HG03139 (cell line): ENCODE measurements around the gene FOXD1.
"Not testable (repeated sequence)": the region's sequence is repeated elsewhere in the genome, so short reads cannot be mapped to it uniquely, and the experiment has no call there.

Source experiments
- ATAC-seq: cut with Tn5 transposase; IDR thresholded peaks from one replicate; pipeline ENCODE4 v1.9.1; 2021; ENCODE audit not compliant: unreplicated experiment

FOXD1 gene

DNA sequence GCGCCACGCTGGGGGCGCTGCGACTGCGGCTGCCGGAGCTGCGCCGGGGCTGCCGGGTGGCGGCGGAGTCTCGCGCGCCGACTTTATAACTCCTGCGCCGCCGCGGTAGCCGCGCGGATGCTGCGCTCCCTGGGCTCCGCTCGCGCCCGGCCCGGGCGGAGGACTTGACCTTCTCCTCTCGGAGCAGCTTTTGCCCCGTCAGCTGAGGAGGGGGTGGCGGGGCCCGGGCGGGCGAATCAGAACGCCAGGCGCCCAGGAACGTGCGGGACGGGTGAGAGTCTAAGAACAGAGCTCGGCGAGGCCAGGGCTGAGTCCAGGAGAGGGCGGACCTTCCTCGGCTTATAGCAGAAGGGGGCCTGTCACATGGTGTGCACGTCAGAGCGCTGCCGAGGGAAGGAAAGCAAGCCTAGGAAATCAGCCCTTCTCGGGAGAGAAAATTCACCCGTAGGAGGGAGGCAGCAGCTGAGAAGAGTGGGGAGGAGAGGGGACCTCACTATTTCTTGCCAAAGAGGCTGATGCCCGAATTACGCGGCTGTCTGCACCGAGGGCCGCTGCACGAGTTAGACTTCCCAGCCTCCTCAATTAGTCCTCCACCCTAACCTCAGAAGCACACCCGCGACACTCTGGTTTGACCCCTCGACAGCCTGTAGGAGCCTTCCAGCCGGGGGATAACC is at the start of gene FOXD1:
Gene FOXD1 (minus strand): TSS at position 315 of the 674 bp plus-strand sequence. CDS start 415 bp downstream, outside the sequence.
- no peak for ATAC-seq

DNA sequence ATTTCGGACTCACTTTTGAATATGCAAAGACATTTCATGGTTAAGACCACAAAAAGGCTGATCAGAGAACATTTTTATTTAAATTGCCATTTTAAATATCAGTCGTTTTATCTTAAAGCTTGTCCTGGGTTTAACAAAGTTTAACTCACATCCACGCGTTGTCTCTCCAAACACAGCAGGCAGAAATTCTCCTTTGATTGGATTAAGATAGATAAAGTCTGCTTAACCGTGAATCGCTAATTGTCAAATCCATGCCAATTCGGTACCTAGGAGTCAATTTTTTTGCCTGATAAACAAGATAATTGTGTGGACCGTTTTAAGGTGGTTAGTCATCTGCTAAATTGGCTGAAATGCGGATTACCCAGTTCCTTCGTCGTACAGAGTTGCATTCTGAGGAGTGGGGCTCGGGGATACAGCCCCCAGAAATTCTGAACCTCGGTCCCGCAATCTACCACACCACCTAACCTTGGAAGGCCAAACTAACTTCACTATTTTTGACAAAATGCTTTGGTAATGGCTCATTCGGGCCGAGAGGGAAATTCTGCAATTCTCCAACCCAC is 49.0 kb upstream of the FOXD1 start:
- ATAC-seq: no peak

DNA sequence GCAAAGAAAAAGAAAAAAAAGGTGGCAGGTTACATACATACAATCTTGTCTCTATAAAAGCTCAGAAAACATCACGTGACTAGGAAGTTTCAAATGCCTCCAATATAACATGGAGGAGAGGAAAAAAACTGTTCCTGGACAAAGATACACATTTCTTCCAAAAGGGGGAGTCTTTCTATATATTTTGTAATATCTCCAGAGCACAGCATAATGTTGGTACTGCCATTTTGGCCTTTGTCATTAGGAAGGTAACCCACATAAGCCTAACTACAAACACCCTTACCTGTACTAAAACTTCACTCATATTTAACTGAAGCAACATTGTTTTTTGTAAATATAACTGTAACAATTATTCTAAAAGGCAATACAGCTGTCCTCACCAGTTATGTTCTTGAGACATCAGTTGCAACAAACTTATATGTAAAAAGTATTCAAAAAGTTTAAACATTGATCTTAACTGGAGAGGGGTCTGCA is 48.4 kb upstream of the FOXD1 start:
- ATAC-seq: no peak

DNA sequence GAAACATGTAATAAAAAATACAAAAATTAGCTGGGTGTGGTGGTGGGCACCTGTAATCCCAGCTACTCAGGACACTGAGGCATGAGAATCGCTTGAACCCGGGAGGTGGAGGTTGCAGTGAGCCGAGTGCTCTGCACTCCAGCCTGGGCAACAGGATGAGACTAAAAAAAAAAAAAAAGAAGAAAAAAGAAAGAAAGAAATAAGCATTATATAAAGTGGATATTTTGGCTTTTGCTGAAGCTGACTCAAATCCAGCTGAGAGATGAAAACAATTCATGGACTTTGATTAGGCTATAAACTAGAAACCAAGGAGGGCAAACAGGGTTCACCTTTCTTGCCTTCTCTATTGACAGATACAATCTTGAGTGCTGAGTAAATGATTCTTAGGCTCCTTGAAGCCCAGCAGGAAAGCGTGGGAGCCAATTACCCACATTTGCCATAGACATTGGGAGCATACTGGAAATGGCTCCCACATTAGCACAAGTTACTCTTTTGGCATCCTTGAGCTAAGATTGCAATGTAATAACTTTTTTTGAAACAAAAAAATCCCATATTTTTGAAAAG is 47.3 kb upstream of the FOXD1 start:
- no peak for ATAC-seq

DNA sequence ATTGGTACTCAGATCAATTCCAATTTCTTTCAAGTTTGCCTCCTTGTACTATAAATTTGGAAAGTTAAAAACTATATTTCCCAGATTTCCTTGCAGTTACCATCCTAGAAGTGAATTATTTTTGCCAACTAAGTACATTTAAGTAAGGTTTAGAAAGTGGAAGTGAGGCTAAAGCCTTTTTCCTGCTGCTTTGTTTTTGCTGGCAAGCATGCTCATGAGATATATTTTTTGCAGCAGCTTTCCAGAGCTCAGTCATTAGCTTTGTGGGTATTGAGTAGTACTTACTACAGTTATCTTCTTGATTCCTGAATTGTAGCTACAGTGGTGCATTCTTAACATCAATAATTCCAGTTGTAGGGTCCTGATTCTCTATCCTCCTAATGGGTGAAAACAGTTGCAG is 46.1 kb upstream of the FOXD1 start:
- ATAC-seq: no peak

DNA sequence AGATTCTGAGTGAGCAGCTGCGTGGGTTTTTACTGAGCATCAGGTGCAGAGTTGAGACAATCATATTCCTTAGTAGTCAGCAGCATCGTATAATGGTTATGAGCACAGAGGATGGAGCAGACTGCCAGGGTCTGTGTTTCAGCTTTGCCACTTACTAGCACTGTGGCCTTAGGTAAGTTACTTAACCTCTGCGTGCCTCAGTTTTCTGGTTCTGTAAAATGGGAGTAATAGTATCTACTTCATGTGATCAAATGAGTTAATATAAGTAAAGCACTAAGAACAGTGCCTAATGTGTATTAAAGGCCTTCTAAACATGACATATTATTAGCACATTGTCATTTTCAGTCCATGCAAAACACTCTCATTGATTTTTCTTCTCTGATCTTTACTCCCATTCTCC is 44.8 kb upstream of the FOXD1 start:
- no peak for ATAC-seq

DNA sequence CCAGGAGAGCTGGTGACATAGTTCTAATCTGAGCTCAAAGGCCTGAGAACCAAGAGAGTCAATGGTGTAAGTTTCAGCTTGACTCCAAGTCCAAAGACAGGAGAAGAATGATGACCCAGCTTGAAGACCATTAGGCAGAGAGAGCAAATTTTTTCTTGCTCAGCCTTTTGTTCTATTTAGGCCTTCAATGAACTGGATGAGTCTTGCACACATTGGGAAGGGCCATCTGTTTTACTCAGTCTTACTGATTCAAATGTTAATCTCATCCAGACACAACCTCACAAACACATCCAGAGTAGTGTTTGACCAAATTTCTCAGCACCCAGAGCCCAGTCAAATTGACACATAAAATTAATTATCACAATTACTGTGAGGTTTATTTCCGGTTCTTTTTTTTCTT is 42.6 kb upstream of the FOXD1 start:
- no peak for ATAC-seq

DNA sequence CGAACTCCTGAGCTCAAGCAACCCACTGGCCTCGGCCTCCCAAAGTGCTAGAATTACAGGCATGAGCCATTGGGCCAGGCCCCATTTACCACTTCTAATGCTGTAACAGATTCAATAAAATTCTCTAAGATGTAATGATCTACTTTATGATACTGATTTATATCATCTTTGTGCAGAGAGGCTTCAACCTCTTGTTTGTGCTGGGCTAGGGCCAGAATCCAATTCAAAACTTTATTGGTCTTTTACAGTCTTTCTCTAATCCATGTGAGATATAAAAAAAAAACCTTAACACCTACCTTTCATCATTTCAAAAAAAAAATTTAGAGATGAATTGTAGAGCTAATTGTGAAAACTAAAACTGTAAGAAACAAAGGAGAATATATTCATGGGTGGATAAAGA is 41.5 kb upstream of the FOXD1 start:
- ATAC-seq: no peak

DNA sequence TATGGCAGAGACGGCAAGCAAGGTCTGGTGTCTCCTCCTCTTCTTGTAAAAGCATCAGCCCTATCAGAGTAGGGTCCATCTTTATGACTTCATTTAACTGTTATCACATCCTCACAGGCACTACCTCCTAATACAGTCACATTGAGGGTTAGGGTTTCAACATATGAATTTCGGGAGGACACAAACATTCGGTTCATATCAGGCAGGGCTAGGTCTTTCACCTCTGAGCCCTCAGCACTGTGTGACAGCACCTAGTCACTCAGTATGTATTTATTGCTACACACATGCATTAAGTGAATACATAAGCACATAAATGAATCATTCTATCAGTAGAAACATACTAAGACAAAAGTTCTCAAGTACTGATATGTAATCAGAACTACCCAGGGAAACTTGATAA is 40.2 kb upstream of the FOXD1 start:
- no peak for ATAC-seq

DNA sequence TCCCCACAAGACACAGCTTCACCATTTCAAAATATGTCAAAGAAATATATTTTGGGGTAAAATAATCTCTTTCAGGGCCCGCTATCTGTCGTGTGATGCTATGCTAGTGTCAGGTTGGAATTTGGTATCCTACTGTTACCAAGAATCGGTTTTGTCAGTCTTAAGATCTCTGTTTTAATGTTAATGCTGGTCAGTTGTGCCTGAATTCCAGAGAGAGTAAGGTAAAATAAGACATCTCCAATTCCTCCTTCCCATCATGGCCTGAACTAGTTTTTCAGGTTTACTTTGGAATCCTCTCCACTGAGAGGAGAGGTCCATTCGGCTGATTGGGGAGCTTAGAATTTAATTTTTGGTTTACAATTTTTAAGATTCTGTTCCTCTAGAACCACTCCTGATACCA is 39.2 kb upstream of the FOXD1 start:
- ATAC-seq: no peak

DNA sequence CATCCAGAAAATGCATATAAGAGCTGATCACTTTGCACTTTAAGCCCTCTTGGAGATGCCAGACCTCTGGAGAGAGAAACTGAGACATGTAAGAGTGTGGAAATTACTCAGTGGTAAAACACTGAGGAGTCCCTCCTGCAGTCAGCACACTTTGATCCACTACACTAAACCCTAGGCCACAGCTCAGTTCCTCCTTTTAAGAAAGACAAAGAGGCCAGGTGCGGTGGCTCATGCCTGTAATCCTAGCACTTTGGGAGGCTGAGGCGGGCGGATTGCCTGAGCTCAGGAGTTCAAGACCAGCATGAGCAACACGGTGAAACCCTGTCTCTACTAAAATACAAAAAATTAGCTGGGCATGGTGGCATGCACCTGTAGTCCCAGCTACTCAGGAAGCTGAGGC is 38.7 kb upstream of the FOXD1 start:
- not testable (repeated sequence) for ATAC-seq

DNA sequence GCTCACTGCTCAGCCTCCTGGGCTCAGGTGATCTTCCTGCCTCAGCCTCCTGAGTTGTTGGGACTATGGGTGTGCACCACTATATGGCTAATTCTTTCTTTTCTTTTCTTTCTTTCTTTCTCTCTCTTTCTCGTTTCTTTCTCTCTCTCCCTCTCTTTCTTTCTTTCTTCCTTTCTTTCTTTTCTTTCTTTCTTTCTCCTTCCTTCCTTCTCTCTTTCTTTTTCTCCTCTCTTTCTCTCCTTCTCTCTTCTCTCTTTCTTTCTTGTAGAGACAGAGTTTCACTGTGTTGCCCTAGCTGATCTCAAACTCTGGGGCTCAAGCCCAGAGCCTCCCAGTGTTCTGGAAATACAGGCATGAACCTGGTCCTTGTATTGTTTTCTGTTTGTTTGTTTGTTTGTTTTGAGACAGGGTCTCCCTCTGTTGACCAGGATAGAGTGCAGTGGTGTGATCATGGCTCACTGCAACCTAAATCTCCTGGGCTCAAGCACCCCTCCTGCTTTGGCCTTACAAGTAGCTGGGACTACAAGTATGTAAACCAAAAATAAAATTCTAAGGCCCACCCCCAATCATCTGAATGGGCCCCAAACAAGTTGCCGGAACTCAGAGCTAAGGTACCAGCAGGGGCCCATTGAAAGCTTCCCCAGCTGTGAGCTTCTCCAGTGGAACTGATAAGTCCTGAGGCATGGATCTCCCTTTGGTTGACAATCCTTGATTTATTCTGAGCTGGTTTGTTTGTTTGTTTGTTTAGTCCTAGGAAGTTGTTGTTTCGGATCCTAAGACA is 37.7 kb upstream of the FOXD1 start:
- no peak for ATAC-seq

DNA sequence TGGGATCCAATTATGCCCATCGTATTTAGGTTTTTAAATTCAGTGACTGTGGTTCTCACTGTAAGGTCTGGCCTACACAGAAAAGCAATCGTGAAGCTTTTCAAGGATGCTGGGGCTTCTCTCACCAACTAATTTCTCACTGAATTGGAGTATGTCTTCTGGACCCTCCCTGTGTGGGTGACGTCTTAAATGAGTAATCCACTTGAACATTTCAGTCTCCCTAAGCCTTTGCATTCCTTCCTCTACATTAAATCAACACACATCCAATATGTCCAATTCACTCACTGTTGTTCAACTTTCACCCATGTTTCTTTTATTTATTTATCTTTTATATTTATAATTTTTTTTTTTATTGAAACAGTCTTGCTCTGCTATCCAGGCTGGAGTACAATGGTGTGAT is 37.1 kb upstream of the FOXD1 start:
- no peak for ATAC-seq

DNA sequence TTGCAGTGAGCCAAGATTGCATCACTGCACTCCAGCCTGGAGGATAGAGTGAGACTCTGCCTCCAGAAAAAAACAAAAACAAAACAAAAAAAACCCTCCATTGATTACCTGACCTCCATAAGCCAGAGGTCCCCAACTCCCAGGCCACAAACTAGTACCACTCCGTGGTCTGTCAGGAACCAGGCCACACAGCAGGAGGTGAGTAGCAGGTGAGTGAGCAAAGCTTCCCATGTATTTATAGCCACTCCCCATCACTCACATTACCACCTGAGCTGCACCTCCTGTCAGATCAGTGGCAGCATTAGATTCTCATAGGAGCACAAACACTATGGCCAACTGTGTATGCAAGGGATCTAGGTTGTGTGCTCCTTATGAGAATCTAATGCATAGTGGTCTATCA is 35.9 kb upstream of the FOXD1 start:
- ATAC-seq: no peak

DNA sequence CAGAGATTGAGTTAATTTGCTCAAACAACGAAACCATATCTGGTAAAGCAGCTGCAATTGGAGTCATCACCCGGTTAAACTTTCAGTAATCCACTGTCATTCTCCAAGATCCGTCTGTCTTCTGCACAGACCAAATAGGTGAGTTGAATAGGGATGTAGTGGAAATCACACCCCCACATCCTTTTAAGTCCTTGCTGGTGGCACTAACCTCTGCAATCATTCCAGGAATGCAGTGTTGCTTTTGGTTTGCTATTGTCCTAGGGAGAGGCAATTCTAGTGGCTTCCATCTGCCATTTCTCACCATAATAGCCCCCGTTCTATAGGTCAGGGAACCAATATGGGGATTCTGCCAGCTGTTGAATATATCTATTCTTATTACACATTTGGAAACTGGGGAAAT is 35.1 kb upstream of the FOXD1 start:
- ATAC-seq: no peak

DNA sequence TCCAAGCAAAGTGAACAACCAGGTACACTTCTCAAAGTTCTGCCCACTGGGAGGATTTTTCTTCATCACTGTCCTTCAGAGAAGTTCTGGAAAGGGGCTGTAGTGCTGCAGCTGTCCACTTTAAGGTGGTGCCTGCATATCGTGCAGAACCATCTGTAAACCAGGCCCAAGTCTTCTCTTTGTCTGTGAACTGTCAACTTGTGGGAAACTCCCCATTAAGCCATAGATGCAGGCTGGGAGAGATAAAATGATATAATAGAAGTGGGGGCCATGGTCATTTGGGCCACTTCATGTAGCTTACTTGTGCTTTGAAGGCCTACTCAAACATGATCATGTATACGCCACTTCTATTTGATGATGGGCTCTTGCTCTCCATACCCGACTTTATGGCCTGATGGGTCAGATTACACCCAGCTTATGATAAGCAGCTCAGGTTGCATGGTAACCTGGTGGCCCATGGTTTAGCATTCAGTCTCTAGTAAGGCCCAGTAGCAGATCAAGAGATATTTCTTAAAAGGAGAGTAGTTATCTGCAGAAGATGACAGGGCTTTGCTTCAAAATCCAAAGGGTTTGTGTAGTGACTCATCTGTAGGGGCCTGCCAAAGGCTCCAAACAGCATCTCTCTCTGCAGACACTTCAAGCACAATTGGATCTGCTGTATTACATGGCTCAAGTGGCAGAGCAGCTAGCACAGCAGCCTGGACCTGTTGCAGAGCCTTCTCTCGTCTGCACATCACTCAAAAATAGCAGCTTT is 34.0 kb upstream of the FOXD1 start:
- ATAC-seq: no peak

DNA sequence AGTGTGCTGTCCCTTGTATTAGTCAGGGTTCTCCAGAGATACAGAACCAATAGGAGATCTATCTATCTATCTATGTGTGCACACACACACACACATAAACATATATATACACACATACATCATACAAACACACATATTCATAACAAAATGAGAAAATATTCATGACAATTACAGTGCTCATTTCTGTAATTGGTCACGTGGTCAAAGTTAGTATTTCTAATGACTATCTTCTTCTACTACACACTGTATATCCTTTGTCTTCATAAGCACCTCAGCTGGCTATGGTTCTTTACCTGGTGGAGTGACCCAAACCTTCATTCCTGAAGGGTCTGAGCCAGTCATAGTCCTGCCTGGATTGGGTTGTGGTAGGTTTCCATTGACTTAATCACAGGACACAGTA is 31.9 kb upstream of the FOXD1 start:
- ATAC-seq: no peak

DNA sequence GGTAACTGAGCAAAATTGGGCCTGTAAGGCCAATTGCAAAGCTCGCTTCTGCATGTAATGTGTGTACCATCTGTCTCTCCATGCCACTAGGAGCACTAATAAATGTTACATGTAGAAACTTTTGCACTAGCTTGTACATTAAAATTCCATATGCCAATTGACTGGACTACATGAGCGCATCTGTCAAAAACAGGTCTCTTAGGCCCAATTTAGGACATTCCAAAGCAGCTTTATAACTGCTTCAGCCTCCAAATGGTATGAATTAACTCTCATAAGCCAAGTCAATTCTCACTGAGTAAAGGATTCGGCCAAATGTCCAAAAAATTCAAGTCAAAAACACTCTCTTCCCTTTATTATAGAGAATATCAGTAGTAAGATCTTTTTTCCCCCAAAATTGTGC is 23.5 kb upstream of the FOXD1 start:
- ATAC-seq: no peak

DNA sequence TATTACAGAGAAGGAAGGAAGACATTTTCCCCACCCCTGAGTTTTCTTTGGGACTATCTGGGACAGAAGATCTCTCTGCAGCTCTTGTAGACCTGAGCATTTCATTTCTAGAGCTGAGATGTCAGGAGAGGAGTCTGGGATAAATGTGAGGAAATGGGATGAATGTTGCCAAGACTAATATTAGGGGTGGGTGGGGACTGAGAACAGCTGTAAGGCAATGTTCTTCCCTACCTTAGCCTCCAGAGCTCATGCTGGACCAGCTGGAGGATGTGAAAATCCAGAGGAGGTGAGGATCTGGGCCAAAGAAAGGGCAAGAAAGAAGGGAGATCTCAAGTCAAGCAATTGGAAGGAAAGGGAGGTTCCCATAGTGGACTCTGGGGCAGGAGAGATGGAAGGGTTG is 23.1 kb upstream of the FOXD1 start:
- ATAC-seq: no peak

DNA sequence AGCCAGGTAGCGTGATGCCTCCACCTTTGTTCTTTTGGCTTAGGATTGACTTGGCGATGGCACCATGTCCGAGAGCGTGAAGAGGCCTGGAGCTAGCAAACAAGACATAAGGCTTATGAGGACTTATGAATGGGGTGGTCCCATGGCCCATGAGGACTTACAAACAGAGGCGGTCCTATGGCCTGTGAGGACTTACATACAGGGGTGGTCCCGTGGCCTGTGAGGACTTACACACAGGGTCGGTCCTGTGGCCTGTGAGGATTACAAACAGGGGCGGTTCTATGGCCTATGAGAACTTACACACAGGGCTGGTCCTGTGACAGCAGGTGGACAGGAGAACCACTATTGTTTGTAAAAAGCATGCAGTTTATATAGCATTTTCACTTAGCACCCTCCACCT is 21.3 kb upstream of the FOXD1 start:
- no peak for ATAC-seq

DNA sequence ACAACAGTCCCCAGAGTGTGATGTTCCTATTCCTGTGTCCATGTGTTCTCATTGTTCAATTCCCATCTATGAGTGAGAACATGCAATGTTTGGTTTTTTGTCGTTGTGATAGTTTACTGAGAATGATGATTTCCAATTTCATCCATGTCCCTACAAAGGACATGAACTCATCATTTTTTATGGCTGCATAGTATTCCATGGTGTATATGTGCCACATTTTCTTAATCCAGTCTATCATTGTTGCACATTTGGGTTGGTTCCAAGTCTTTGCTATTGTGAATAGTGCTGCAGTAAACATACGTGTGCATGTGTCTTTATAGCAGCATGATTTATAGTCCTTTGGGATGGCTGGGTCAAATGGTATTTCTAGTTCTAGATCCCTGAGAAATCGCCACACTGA is 20.1 kb upstream of the FOXD1 start:
- ATAC-seq: not testable (repeated sequence)
